ENCODE results near the gene AOC1.
"Not testable (repeated sequence)": the region's sequence is repeated elsewhere in the genome, so short reads cannot be mapped to it uniquely, and the experiment has no call there.

The AOC1 gene, protein sequence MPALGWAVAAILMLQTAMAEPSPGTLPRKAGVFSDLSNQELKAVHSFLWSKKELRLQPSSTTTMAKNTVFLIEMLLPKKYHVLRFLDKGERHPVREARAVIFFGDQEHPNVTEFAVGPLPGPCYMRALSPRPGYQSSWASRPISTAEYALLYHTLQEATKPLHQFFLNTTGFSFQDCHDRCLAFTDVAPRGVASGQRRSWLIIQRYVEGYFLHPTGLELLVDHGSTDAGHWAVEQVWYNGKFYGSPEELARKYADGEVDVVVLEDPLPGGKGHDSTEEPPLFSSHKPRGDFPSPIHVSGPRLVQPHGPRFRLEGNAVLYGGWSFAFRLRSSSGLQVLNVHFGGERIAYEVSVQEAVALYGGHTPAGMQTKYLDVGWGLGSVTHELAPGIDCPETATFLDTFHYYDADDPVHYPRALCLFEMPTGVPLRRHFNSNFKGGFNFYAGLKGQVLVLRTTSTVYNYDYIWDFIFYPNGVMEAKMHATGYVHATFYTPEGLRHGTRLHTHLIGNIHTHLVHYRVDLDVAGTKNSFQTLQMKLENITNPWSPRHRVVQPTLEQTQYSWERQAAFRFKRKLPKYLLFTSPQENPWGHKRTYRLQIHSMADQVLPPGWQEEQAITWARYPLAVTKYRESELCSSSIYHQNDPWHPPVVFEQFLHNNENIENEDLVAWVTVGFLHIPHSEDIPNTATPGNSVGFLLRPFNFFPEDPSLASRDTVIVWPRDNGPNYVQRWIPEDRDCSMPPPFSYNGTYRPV

DNA sequence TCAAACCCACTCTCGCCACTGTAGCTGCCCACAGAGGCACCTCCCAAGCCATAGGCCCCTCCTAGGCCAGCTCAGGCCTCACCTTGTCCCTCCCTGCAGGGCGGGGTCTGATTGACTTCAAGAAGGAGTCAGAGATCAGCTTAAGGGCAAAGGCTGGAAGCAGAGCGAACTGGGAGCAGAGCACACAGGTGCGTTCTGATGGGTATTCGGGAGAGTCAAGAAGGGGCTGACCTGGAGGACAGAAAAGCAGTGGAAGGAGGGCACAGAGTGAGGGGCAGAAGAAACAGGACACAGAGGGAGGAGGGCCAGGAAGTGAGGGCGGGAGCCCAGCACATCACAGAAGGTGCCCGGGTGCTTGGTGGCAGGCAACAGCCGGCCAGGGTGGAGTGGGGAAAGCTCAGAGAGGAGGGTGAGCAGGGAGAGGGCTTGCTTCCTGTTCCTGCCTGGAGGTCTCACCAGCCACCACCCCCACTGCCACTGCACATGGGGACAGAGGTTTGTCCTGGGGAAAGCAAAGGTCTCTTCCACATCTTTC, at the start of gene AOC1:
Gene AOC1, plus strand, starts transcription at position 147 of the 535 bp plus-strand sequence. CDS start 3,954 bp downstream, outside the sequence.
- Histone ChIP-seq H3K27ac (no peak within 1 kb of the TSS), H3K4me3 (no peak within 1 kb of the TSS)

- H3K4me3 ChIP-seq: no peak overlapping the region
These were observed 49.0 kb upstream of the AOC1 start for GRCh38 chr7:150803161-150803860.

DNA sequence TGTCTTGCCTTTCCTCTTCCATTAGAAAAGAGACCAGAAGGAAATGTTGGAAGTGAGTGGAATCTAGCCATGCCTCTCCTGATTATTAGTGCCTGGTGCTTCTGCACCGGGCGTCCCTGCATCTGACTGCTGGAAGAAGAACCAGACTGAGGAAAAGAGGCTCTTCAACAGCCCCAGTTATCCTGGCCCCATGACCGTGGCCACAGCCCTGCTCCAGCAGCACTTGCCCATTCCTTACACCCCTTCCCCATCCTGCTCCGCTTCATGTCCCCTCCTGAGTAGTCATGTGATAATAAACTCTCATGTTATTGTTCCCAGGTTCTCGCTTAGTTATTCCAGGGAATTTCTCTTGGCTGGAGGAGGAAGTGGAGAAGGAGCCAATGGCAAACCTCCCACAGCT, 47.5 kb upstream of the AOC1 start:
- Histone ChIP-seq H3K27ac (no peak overlapping the region), H3K4me3 (no peak overlapping the region)

More at GRCh38 chr7:150803161-150803860, 49.0 kb upstream of the AOC1 start:
- no peak overlapping the region for H3K27ac ChIP-seq

GRCh38 chr7:150805864-150806263, 46.5 kb upstream of the AOC1 start:
- no peak overlapping the region for H3K4me3 ChIP-seq

DNA sequence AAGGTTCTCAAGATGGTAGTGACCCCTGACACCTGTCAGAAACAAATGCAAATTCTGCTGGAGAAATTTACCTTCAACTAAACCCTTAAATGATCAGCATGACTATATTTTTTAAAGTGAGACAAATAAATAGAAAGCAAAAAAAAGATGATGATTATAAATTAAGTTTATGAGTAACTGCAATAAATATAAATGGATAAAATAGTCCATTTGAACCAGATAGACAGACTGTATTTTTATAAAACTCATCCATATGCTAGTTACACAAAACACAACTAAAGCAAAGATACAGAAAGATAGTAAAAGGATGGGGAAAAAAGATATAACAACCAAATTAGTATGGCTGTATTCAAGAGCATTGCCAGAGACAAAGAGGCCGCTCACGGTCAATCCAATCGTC, 45.9 kb upstream of the AOC1 start:
- H3K27ac ChIP-seq: no peak overlapping the region

More at GRCh38 chr7:150805864-150806263, 46.5 kb upstream of the AOC1 start:
- no peak overlapping the region for H3K27ac ChIP-seq

DNA sequence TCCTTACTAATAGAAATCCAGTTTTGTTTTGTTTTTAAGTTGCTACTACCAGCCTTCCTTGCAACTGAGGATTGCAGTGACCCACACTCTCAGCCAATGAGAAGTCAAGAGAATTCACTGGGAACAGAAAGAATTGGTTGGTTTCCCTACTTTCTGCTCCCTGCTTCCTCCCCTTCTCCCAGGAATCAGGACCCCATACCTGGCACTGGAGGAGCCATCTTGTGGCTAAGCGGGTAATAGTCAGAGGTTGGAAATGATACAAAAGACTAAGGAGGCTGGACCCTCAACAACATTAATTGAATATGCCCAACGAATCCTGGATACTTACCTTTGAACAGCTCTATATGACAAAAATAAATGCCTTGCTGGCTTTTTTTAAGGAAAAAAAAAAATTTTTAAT, 45.5 kb upstream of the AOC1 start:
- Histone ChIP-seq H3K4me3 (no peak overlapping the region), H3K27ac (no peak overlapping the region)

More for the DNA sequence above, 45.9 kb upstream of the AOC1 start:
- no peak overlapping the region for H3K4me3 ChIP-seq

DNA sequence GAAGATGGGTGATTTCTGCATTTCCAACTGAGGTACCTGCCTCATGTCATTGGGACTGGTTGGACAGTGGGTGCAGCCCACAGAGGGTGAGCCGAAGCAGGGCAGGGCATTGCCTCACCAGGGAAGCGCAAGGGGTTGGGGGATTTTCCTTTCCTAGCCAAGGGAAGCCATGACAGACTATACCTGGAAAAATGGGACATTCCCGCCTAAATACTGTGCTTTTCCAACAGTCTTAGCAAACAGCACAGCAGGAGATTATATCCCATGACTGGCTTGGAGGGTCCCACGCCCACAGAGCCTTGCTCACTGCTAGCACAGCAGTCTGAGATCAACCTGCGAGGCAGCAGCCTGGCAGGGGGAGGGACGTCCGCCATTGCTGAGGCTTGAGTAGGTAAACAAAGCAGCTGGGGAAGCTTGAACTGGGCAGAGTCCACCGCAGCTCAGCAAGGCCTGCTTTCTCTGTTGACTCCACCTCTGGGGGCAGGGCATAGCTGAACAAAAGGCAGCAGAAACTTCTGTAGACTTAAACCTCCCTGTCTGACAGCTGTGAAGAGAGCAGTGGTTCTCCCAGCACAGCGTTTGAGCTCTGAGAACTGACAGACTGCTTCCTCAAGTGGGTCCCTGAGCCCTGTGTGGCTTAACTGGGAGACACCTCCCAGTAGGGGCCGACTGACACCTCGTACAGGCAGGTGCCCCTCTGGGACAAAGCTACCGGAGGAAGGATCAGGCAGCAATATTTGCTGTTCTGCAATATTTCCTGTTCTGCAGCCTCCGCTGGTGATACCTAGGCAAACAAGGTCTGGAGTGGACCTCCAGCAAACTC, 44.5 kb upstream of the AOC1 start:
- not testable (repeated sequence) for H3K27ac ChIP-seq, H3K4me3 ChIP-seq

DNA sequence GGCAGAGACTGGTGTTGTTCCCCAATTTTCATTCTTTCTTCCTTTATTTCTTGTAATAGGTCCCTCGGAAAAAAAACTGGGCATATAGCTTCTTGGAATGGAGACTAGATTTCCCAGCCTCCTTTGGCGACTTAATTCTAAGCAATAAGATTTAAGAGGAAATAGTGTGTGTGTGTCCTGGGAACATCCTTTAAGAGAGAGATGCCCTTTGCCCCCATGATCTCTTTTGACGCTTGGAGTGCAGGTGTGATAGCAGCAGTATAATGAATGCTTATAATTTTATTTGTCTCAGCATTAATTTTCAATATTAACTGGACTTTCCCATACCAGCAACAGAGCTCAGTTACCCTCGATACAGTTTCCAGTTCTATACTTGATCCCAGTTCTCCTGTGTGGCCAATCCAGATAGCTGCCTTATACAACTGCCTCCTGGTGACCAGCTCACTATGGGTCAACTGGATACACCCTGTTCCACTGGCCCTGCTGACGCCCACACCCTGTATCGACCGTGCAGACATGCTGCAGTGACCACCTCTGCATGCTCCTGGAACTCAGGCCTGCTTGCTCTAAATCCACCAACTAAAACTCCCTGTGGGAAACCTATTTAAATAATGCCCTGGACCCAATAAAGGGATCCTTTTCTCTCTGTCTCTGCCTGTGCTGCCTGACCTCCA, 37.9 kb upstream of the AOC1 start:
- H3K4me3 ChIP-seq: no peak overlapping the region

GRCh38 chr7:150818971-150819370, 33.3 kb upstream of the AOC1 start:
- Histone ChIP-seq H3K27ac (no peak overlapping the region), H3K4me3 (no peak overlapping the region)

More for the DNA sequence above, 37.9 kb upstream of the AOC1 start:
- no peak overlapping the region for H3K27ac ChIP-seq

DNA sequence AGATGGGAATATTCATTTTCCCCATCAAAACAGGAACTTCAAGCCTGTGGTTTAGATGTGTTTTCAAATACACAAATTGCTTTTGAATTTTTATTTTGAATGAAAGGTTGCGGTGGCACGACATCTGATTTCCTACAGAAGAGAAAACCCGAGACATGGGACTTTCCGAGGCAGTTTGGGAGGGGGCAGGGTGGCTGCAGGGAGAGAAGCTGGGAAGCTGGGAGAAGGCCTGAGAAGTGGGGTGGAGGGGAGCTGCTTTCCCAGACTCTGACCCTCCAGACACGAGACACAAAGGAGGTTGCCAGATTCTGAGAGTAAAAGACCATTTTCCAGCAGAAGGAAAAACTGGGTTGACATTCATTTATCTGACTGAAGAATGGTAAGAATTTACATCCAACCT, 32.2 kb upstream of the AOC1 start:
- peak overlapping the region in 2 of 21 experiments; percentile 6 to 31 for H3K27ac ChIP-seq
- H3K4me3 ChIP-seq: no peak overlapping the region

DNA sequence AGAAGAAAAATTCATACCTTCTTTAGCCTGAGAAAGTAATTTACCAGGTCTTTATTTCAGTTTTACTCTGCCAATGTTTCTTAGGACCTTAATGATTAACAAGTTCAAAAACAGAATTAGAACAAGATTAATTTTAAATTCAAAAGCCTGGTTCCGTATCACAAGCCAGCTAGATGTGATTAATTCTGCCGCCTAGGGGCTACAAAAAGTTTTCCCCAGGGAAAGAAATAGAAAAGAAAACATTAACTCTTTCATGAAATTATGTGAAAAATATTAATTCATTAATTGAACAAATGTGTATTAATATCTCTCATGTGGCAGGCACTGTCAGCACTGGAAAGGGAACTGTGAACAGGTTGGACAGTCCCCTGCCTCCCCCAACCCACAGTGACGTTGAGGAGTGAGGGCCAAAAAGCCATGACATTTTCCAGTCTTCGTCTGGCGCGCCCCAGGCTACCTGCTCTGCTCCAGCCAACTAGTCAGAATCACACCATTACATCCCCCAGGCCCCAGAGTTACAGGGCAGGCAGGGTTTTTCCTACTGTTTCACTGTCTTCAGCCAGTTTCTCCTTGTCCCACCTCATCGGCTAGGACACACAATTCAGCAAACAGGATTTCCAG, 31.6 kb upstream of the AOC1 start:
- Histone ChIP-seq H3K27ac (peak overlapping the region in 1 of 21 experiments; percentile 31), H3K4me3 (no peak overlapping the region)

- no peak overlapping the region for H3K27ac ChIP-seq
These were observed 29.3 kb upstream of the AOC1 start for GRCh38 chr7:150823043-150823442.

DNA sequence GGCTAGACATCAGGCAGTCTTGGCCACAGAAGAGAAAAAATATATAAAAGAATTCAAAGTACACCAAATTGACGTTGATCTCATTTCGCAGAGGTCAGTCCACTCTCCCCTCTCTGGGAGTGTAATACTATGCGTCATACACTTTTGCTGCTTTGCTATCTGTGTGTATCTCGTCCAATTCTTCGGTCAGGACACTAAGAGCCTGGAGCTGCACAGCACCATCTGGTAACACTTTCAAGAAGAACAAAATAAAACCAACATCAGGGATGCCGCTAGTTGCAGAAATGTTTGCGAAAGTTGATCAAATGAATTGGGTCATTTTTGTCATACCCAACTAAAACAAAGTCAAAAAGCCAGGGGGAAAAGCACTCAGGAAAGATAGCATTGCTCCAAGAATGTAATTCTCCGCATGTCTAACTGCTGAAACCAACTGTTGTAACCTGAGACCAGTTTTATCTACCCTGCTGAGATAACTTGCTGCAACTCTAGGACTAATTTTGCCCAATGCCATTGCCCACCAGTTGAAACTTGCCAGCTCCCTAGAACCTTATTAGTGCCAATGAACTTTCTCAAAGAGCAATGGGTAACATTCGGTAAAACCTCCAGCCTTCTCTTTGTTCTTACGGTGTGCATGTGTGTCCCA, 28.7 kb upstream of the AOC1 start:
- no peak overlapping the region for H3K4me3 ChIP-seq
- H3K27ac ChIP-seq: no peak overlapping the region

More at GRCh38 chr7:150823043-150823442, 29.3 kb upstream of the AOC1 start:
- H3K4me3 ChIP-seq: no peak overlapping the region

GRCh38 chr7:150824379-150825177, 27.7 kb upstream of the AOC1 start:
- H3K27ac ChIP-seq: no peak overlapping the region
- no peak overlapping the region for H3K4me3 ChIP-seq

- no peak overlapping the region for H3K27ac ChIP-seq
- no peak overlapping the region for H3K4me3 ChIP-seq
These were observed 26.1 kb upstream of the AOC1 start for GRCh38 chr7:150826061-150826849.

GRCh38 chr7:150828384-150828783, 23.9 kb upstream of the AOC1 start:
- Histone ChIP-seq H3K4me3 (no peak overlapping the region), H3K27ac (no peak overlapping the region)
